Gastroesophageal sphincter (tissue), 4 donors: ENCODE measurements around the gene EML4. TPM values are rescaled to one million over a fixed set of nuclear protein-coding genes. Genes with fewer than 3 reads are reported as not detected.

ENCODE experiments used
- ATAC-seq: fragments of 150-250 bp; one replicate; pipeline ENCODE4 v1.9.1; 2016; ENCODE audit warnings: mild to moderate bottlenecking, moderate library complexity
- H3K27ac ChIP-seq, 4 donors: fragments of 200-600 bp; sonication (generic) in 3 of 4; 1 replicate in 3 of 4; 2 replicates in 1 of 4; pipeline ENCODE4 v1.5.1; 2016 to 2019
- H3K27me3 ChIP-seq: fragments of 200-600 bp; sonication (generic); one replicate; pipeline ENCODE4 v1.5.1; 2019
- H3K36me3 ChIP-seq, 2 donors: fragments of 200-600 bp; sonication (generic); one replicate each; pipeline ENCODE4 v1.5.1; 2019; ENCODE audit warnings: control low read depth in 1 of 2
- H3K4me1 ChIP-seq, 3 donors: fragments of 200-600 bp; sonication (generic); 1 replicate in 2 of 3; 2 replicates in 1 of 3; pipeline ENCODE4 v1.5.1; 2016 to 2019; ENCODE audit warnings: control low read depth in 2 of 3
- H3K4me3 ChIP-seq, 2 donors: fragments of 200-600 bp; sonication (generic); one replicate each; pipeline ENCODE4 v1.5.1; 2019; ENCODE audit warnings: mild to moderate bottlenecking in 1 of 2, moderate library complexity in 1 of 2
- H3K9me3 ChIP-seq, 3 donors: fragments of 200-600 bp; sonication (generic); one replicate each; pipeline ENCODE4 v1.5.1; 2017 to 2019; ENCODE audit warnings: control low read depth in 2 of 3
- EP300 ChIP-seq: sonication (generic); formaldehyde crosslinking; IDR thresholded peaks from one replicate; pipeline ENCODE4 v1.6.1; 2017; ENCODE audit warnings: antibody characterized with exemption, mild to moderate bottlenecking
- POLR2A ChIP-seq, 2 donors: fragments of 450-650 bp; IDR thresholded peaks; one replicate each; pipeline ENCODE4 v1.6.1; 2017; ENCODE audit warnings: antibody characterized with exemption in 2 of 2, mild to moderate bottlenecking in 2 of 2, moderate library complexity in 1 of 2
- POLR2AphosphoS5 ChIP-seq: sonication (generic); formaldehyde crosslinking; IDR thresholded peaks from one replicate; pipeline ENCODE4 v1.6.1; 2017; ENCODE audit warnings: antibody characterized with exemption
- WGBS, 2 donors: methylation state at CpG; one replicate each; pipeline ENCODE4 v1.1.5; 2018; ENCODE audit warnings: low coverage in 1 of 2; 5-methylcytosine and 5-hydroxymethylcytosine counted together
- total RNA-seq, 4 donors: library from RNA; depleted of rRNA; stranded (reverse); fragments of >200 nt; gene quantifications; one replicate each; pipeline ENCODE4 v1.1.0, GENCODE V29; 2016
- TF ChIP-seq, protein P1 (sequence below), 4 experiments: fragments of 200-600 bp in 2 of 4; fragments of 450-650 bp in 2 of 4; sonication (generic) in 1 of 4; IDR thresholded peaks; one replicate each; pipeline ENCODE4 v1.5.1; 2017 to 2019; ENCODE audit warnings: antibody characterized with exemption in 4 of 4, mild to moderate bottlenecking in 2 of 4, moderate library complexity in 2 of 4

EML4 gene
- total RNA-seq, 4 donors from 2014 or later: 18.5 to 31.4 (median 23.7) TPM

DNA sequence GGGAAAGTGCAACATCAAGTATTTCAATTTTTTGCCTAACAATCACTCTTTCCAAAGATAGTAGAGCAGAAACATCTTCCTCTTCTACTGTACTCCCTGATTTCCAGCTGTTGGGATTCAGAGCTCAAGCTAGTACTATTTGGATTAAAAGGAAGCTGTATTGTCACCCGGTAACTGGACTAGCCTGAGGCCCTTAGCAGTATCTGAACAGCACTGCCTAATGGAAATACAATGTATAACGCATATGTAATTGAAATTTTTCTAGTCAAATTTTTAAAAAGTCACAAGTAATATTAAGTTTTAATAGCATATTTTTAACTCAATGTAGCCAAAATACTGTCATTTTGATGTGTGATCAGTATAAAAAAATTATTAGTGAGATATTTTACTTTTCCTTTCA lies 105.7 kb downstream of the EML4 start:
- ATAC-seq: no peak

DNA sequence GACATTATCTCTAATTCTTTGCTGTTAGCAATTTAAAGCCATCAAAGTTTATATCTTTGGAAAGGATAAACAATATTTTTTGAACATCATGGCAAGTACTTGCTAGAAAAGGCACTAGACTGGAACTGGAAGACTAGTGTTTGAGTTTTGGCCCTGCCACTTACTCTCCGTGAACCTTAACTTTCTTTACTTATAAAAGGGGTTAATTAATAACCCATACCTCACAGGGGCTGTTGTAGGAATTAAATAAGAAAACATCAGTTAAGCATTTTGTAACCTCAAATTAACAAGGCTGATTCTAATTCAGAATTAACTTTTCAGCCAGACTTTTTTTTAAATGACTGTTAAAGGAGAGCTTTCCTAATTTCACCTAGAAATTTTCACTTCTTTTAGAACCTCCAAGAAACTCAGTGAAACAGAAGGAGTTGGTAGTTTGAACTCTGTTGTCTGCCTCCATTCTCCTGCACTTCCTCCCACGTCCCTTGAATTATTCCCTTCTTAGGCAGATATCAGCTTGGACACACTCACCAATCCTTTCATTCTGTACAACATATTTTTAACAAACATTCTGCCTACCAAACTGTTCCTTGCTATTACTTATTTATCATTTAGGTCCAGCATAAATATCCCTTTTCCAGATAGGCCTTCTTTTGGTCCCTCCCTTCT lies 112.4 kb downstream of the EML4 start:
- Histone ChIP-seq H3K9me3 (no peaks in the 10 kb centered on the region), H3K27me3 (no peaks in the 10 kb centered on the region), H3K4me1 (no peaks in the 10 kb centered on the region), H3K4me3 (no peak overlapping the region), H3K36me3 (peaks cover 0 to 43% of the 10 kb centered on the region in 2 donors), H3K27ac (no peak overlapping the region)
- TF ChIP-seq, protein P1, sequence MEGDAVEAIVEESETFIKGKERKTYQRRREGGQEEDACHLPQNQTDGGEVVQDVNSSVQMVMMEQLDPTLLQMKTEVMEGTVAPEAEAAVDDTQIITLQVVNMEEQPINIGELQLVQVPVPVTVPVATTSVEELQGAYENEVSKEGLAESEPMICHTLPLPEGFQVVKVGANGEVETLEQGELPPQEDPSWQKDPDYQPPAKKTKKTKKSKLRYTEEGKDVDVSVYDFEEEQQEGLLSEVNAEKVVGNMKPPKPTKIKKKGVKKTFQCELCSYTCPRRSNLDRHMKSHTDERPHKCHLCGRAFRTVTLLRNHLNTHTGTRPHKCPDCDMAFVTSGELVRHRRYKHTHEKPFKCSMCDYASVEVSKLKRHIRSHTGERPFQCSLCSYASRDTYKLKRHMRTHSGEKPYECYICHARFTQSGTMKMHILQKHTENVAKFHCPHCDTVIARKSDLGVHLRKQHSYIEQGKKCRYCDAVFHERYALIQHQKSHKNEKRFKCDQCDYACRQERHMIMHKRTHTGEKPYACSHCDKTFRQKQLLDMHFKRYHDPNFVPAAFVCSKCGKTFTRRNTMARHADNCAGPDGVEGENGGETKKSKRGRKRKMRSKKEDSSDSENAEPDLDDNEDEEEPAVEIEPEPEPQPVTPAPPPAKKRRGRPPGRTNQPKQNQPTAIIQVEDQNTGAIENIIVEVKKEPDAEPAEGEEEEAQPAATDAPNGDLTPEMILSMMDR (IDR thresholded peaks at IDR 0.05): no peak
- no peak for TF ChIP-seq POLR2AphosphoS5
- TF ChIP-seq POLR2A (IDR thresholded peaks at IDR 0.05): no peak
- TF ChIP-seq EP300: no peak
- no peak for ATAC-seq
- WGBS, 2 donors: 94 to 100% methylated on average over 1 to 2 of the region's 2 CpGs

More for the DNA sequence above, 105.7 kb downstream of the EML4 start:
- H3K27me3 ChIP-seq: no peaks in the 10 kb centered on the region
- no peaks in the 10 kb centered on the region for H3K36me3 ChIP-seq
- H3K4me1 ChIP-seq: peaks cover 3 to 30% (median 3%) of the 10 kb centered on the region in 3 donors
- H3K9me3 ChIP-seq: no peaks in the 10 kb centered on the region
- no peak overlapping the region for H3K4me3 ChIP-seq
- 93 to 95% methylated on average over 2 of the region's 2 CpGs for WGBS, 2 donors
- no peak for TF ChIP-seq POLR2A (IDR thresholded peaks at IDR 0.05)
- H3K27ac ChIP-seq: no peak overlapping the region

DNA sequence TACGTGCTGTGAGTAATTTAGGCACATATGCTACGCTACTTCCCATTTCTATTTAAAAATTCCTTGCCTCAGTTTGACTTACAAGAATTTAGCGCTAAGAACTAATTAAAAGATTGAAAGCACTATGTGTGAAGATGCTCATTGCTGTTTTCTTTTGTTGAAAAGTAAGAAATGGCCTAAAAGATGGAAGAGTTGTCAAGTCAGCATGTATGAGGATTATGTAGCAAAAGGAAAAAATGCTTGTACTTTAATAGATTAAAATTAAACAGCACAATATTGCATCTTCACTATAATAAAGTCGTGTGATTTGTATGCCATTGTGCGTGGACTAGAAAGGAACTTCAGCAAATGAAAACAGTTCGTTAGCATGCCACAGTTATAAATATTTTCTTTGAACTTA lies 114.9 kb downstream of the EML4 start:
- Histone ChIP-seq H3K27ac (no peak overlapping the region), H3K4me3 (no peak overlapping the region), H3K36me3 (peaks cover 0 to 56% of the 10 kb centered on the region in 2 donors), H3K9me3 (no peaks in the 10 kb centered on the region), H3K4me1 (no peaks in the 10 kb centered on the region), H3K27me3 (no peaks in the 10 kb centered on the region)
- WGBS, 2 donors: 85 to 95% methylated on average over 6 of the region's 6 CpGs
- ATAC-seq: no peak
- TF ChIP-seq POLR2AphosphoS5 (no peak), POLR2A (IDR thresholded peaks at IDR 0.05) (no peak), EP300 (no peak)
- TF ChIP-seq, protein P1 (IDR thresholded peaks at IDR 0.05): no peak

DNA sequence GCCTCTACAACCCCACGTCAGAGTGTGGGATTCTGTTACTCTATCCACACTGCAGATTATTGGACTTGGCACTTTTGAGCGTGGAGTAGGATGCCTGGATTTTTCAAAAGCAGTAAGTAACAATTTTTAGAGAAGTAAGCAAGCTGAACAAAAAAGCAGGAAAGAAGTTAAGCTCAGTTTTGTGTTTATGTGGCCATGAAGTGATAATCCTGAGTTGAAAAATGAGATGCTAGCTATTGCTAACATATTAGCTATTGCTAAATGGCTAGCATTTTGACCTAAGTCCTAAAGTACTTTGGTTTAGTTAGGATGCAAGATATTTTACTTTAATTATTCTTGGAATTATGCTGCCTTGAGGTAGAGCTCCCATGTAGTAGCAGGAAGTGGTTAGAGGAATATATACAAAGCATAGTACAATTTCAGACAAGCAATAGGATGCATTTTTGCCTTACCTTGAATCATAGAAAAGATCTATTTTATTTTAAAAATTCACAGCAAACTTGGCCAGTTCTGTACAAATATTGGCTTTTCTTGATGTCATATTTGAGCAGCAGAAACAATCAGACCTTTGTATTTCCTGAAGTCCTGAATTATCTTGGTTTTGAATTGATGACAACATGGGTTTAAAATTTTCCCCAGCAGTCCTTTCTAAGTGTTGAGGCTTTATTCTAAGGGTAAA lies 117.3 kb downstream of the EML4 start:
- Histone ChIP-seq H3K27me3 (no peaks in the 10 kb centered on the region), H3K4me1 (no peaks in the 10 kb centered on the region), H3K4me3 (no peak overlapping the region), H3K9me3 (no peaks in the 10 kb centered on the region), H3K27ac (no peak overlapping the region), H3K36me3 (peaks cover 0 to 55% of the 10 kb centered on the region in 2 donors)
- WGBS, 2 donors: 79 to 100% methylated on average over 1 to 2 of the region's 2 CpGs
- ATAC-seq: no peak
- TF ChIP-seq EP300 (no peak), POLR2AphosphoS5 (no peak), POLR2A (IDR thresholded peaks at IDR 0.05) (no peak)
- TF ChIP-seq, protein P1 (IDR thresholded peaks at IDR 0.05): no peak

DNA sequence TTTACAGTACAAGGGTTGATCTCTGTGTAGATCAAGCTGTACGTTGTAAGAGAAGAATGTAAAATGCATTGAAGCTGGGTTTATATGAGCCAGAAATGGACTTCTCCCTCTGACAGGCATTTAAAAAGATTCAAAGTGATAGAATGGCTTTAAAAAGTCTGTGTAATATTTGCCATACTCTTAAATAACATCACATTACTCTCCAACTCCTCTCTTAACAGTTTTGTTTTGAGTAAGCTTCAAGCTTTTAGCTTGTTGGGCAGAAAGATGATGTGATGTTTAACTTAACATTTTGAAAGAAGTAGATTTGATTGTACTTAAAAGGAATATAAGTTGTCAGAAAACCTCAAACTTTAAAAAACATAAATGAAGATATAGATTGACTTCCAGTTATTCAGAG lies 119.7 kb downstream of the EML4 start:
- no peaks in the 10 kb centered on the region for H3K27me3 ChIP-seq
- WGBS, 2 donors: 67 to 69% methylated on average over 1 of the region's 1 CpG
- H3K9me3 ChIP-seq: no peaks in the 10 kb centered on the region
- H3K27ac ChIP-seq: no peak overlapping the region
- no peak overlapping the region for H3K4me3 ChIP-seq
- H3K36me3 ChIP-seq: peaks cover 0 to 53% of the 10 kb centered on the region in 2 donors
- no peaks in the 10 kb centered on the region for H3K4me1 ChIP-seq
- TF ChIP-seq POLR2AphosphoS5 (no peak), POLR2A (IDR thresholded peaks at IDR 0.05) (no peak), EP300 (no peak)
- TF ChIP-seq, protein P1 (IDR thresholded peaks at IDR 0.05): no peak
- no peak for ATAC-seq
